ENCODE results near the gene GSG1L2. TPM values are rescaled to one million over a fixed set of nuclear protein-coding genes. Genes with fewer than 3 reads are reported as not detected.
A peak's percentile ranks its signal among the peaks of the same experiment; 100 is the strongest.

The GSG1L2 gene
- total and polyA plus RNA-seq, 2 experiments from 2014 or later, result not detected

- Histone ChIP-seq H3K4me2 (no peak overlapping the region), H3K4me3 (no peak overlapping the region), H2AFZ (no peak overlapping the region), H3K9me2 (replicated peaks; ENCODE audit: insufficient read depth) (no peaks in the 10 kb centered on the region), H3K27ac (peak overlapping the region; percentile 78), H4K20me1 (ENCODE audit: insufficient read depth, poor library complexity, severe bottlenecking) (no peaks in the 10 kb centered on the region), H3K36me3 (replicated peaks; ENCODE audit: insufficient read depth, low read depth) (no peaks in the 10 kb centered on the region), H3K79me2 (no peaks in the 10 kb centered on the region), H3K4me1 (ENCODE audit: insufficient read depth) (peaks cover 21% of the 10 kb centered on the region), H3K9me3 (ENCODE audit: low read depth) (no peaks in the 10 kb centered on the region), H3K27me3 (no peaks in the 10 kb centered on the region)
- TF ChIP-seq EZH2phosphoT487 (IDR thresholded peaks at IDR 0.05; ENCODE audit: low read depth, severe bottlenecking, unreplicated experiment), result no peak
- no peak for TF ChIP-seq EZH2 (IDR thresholded peaks at IDR 0.05; ENCODE audit: borderline replicate concordance)
- TF ChIP-seq CTCF (IDR thresholded peaks at IDR 0.05; ENCODE audit: poor library complexity), result no peak
- no peak for DNase-seq (ENCODE audit: low spot score)
- WGBS (ENCODE audit: low lambda C conversion rate, missing lambda C conversion rate), result 82% methylated on average over 14 of the region's 14 CpGs
Observed at GRCh38 chr17:9843152-9844010, 21.5 kb upstream of the GSG1L2 start.

GRCh38 chr17:9842057-9842758, 20.3 kb upstream of the GSG1L2 start:
- Histone ChIP-seq H3K36me3 (replicated peaks; ENCODE audit: insufficient read depth, low read depth) (no peaks in the 10 kb centered on the region), H3K4me1 (ENCODE audit: insufficient read depth) (peaks cover 31% of the 10 kb centered on the region), H3K27me3 (no peaks in the 10 kb centered on the region), H3K4me2 (peak overlapping the region; percentile 25), H3K4me3 (no peak overlapping the region), H3K27ac (peak overlapping the region; percentile 78), H3K9me2 (replicated peaks; ENCODE audit: insufficient read depth) (no peaks in the 10 kb centered on the region), H2AFZ (no peak overlapping the region), H4K20me1 (ENCODE audit: insufficient read depth, poor library complexity, severe bottlenecking) (no peaks in the 10 kb centered on the region), H3K9me3 (ENCODE audit: low read depth) (no peaks in the 10 kb centered on the region), H3K79me2 (no peaks in the 10 kb centered on the region)
- WGBS (ENCODE audit: low lambda C conversion rate, missing lambda C conversion rate), result 60% methylated on average over 14 of the region's 14 CpGs
- TF ChIP-seq CTCF (IDR thresholded peaks at IDR 0.05; ENCODE audit: poor library complexity) (no peak), EZH2phosphoT487 (IDR thresholded peaks at IDR 0.05; ENCODE audit: low read depth, severe bottlenecking, unreplicated experiment) (no peak), EZH2 (IDR thresholded peaks at IDR 0.05; ENCODE audit: borderline replicate concordance) (no peak)
- peak; percentile 49 for DNase-seq (ENCODE audit: low spot score)

GRCh38 chr17:9839433-9839832, 17.6 kb upstream of the GSG1L2 start:
- 69% methylated on average over 4 of the region's 4 CpGs for WGBS (ENCODE audit: low lambda C conversion rate, missing lambda C conversion rate)
- H3K9me3 ChIP-seq (ENCODE audit: low read depth), result no peaks in the 10 kb centered on the region
- TF ChIP-seq EZH2phosphoT487 (IDR thresholded peaks at IDR 0.05; ENCODE audit: low read depth, severe bottlenecking, unreplicated experiment), result no peak
- no peak for TF ChIP-seq CTCF (IDR thresholded peaks at IDR 0.05; ENCODE audit: poor library complexity)
- TF ChIP-seq EZH2 (IDR thresholded peaks at IDR 0.05; ENCODE audit: borderline replicate concordance), result no peak

More at GRCh38 chr17:9839433-9839832, 17.6 kb upstream of the GSG1L2 start:
- Histone ChIP-seq H3K27me3 (no peaks in the 10 kb centered on the region), H3K4me2 (no peak overlapping the region), H3K27ac (no peak overlapping the region), H4K20me1 (ENCODE audit: insufficient read depth, poor library complexity, severe bottlenecking) (no peaks in the 10 kb centered on the region), H3K9me2 (replicated peaks; ENCODE audit: insufficient read depth) (no peaks in the 10 kb centered on the region), H3K4me3 (no peak overlapping the region), H3K36me3 (replicated peaks; ENCODE audit: insufficient read depth, low read depth) (no peaks in the 10 kb centered on the region), H3K79me2 (no peaks in the 10 kb centered on the region), H3K4me1 (ENCODE audit: insufficient read depth) (peaks cover 33% of the 10 kb centered on the region), H2AFZ (no peak overlapping the region)
- DNase-seq (ENCODE audit: low spot score), result no peak

Measured in hepatocyte (in vitro differentiated cells).